H1 (cell line): ENCODE measurements around the gene ACYP1. TPM values are rescaled to one million over a fixed set of nuclear protein-coding genes. Genes with fewer than 3 reads are reported as not detected.

Experiments used
- CTCF ChIA-PET: fragments of 300-600 bp; sonication (Branson Sonifier 250); formaldehyde crosslinking; loops from one replicate; lab custom pipeline; 2021; ENCODE audit not compliant: partially characterized antibody; lab: Charles Lee
- POLR2A ChIA-PET: fragments of 300-600 bp; sonication (Branson Sonifier 250); formaldehyde crosslinking; loops from one replicate; lab custom pipeline; 2021; ENCODE audit warnings: inconsistent platforms; ENCODE audit not compliant: partially characterized antibody; lab: Charles Lee
- DNase-seq, 2 experiments: peaks; one replicate each; pipeline versions ENCODE4 v3.0.0 to v3.0.0-alpha.2; 2010 to 2022; ENCODE audit warnings: low spot score in 2 of 2, low read depth in 1 of 2, mixed read lengths in 1 of 2
- FAIRE-seq: peaks from 2 replicates; lab custom pipeline; 2011; peaks lifted over from hg19 to GRCh38; lab: Jason Lieb, UNC
- H2AFZ ChIP-seq: 2 replicates; pipeline ENCODE4 v1.8.1; 2012; ENCODE audit warnings: low read length, inconsistent platforms
- H2AK5ac ChIP-seq: 2 replicates; pipeline ENCODE4 v1.6.1; 2013; ENCODE audit warnings: low read depth, low read length
- H2BK120ac ChIP-seq: replicated peaks from 2 replicates; pipeline ENCODE3; 2013; ENCODE audit warnings: low read depth, low read length, inconsistent platforms
- H2BK12ac ChIP-seq: 2 replicates; pipeline ENCODE4 v1.6.1; 2013; ENCODE audit warnings: low read depth, low read length
- H2BK15ac ChIP-seq: 2 replicates; pipeline ENCODE4 v1.6.1; 2013; ENCODE audit warnings: low read length
- H2BK20ac ChIP-seq: 2 replicates; pipeline ENCODE4 v1.6.1; 2013; ENCODE audit warnings: low read length
- H2BK5ac ChIP-seq: 2 replicates; pipeline ENCODE4 v1.6.1; 2013; ENCODE audit warnings: low read depth, low read length
- H3K14ac ChIP-seq: 2 replicates; pipeline ENCODE4 v1.6.1; 2013; ENCODE audit warnings: inconsistent platforms; ENCODE audit not compliant: insufficient read length
- H3K18ac ChIP-seq: 2 replicates; pipeline ENCODE4 v1.6.1; 2013; ENCODE audit warnings: low read length; ENCODE audit errors: extremely low read depth
- H3K23ac ChIP-seq: 2 replicates; pipeline ENCODE4 v1.6.1; 2013; ENCODE audit warnings: inconsistent platforms; ENCODE audit not compliant: insufficient read length
- H3K23me2 ChIP-seq: 2 replicates; pipeline ENCODE4 v1.6.1; 2013; ENCODE audit warnings: low read depth, low read length
- H3K27ac ChIP-seq: 2 replicates; pipeline ENCODE4 v1.6.1; 2011; ENCODE audit warnings: low read depth, low read length, inconsistent platforms
- H3K27me3 ChIP-seq, 4 experiments: replicated peaks in 1 of 4; 1 replicate in 1 of 4; 2 replicates in 3 of 4; pipeline versions ENCODE4 v1.6.1 to v1.8.1; 2011 to 2013; ENCODE audit warnings: low read length in 3 of 4, mild to moderate bottlenecking in 3 of 4, inconsistent platforms in 2 of 4, mixed read lengths in 2 of 4, moderate library complexity in 1 of 4; ENCODE audit not compliant: control insufficient read depth in 3 of 4, insufficient read depth in 3 of 4; ENCODE audit errors: extremely low read depth in 1 of 4
- H3K36me3 ChIP-seq, 4 experiments: 2 replicates each; pipeline versions ENCODE4 v1.6.1 to v1.8.1; 2011 to 2013; ENCODE audit warnings: mild to moderate bottlenecking in 4 of 4, low read length in 3 of 4, moderate library complexity in 2 of 4, control low read depth in 1 of 4, inconsistent platforms in 1 of 4; ENCODE audit not compliant: insufficient read depth in 4 of 4, control insufficient read depth in 2 of 4
- H3K4ac ChIP-seq: replicated peaks from 2 replicates; pipeline ENCODE3; 2013; ENCODE audit warnings: low read length, low read depth, mixed read lengths, inconsistent platforms; ENCODE audit not compliant: insufficient read length
- H3K4me1 ChIP-seq, 4 experiments: replicated peaks in 1 of 4; 1 replicate in 1 of 4; 2 replicates in 3 of 4; pipeline versions ENCODE4 v1.6.1 to v1.8.1; 2011 to 2013; ENCODE audit warnings: low read length in 3 of 4, inconsistent platforms in 2 of 4, mixed read lengths in 1 of 4; ENCODE audit not compliant: insufficient read depth in 4 of 4, control insufficient read depth in 3 of 4
- H3K4me2 ChIP-seq, 2 experiments: 2 replicates each; pipeline versions ENCODE4 v1.6.1 to v1.8.1; 2011 to 2013; ENCODE audit warnings: low read depth in 2 of 2, low read length in 2 of 2, control low read depth in 1 of 2, inconsistent platforms in 1 of 2, mild to moderate bottlenecking in 1 of 2; ENCODE audit not compliant: insufficient read depth in 1 of 2
- H3K4me3 ChIP-seq, 4 experiments: fragments of 200-600, 300-600 bp in 1 of 4; sonication (generic), shearing (Covaris generic), sonication (Bioruptor Twin) in 1 of 4; 2 replicates each; pipeline versions ENCODE4 v1.5.1 to v1.8.1; 2011 to 2016; ENCODE audit warnings: low read length in 4 of 4, low read depth in 3 of 4, control low read depth in 2 of 4, inconsistent platforms in 2 of 4, mild to moderate bottlenecking in 2 of 4, mixed read lengths in 1 of 4, moderate library complexity in 1 of 4; ENCODE audit not compliant: insufficient read depth in 2 of 4; ENCODE audit errors: extremely low read depth in 1 of 4
- H3K56ac ChIP-seq: replicated peaks from 2 replicates; pipeline ENCODE3; 2013; ENCODE audit warnings: low read depth, mild to moderate bottlenecking, mixed read lengths, low read length, inconsistent platforms; ENCODE audit not compliant: insufficient read length
- H3K79me1 ChIP-seq: 2 replicates; pipeline ENCODE4 v1.6.1; 2013; ENCODE audit warnings: low read depth, low read length, control low read depth
- H3K79me2 ChIP-seq, 2 experiments: 2 replicates each; pipeline versions ENCODE4 v1.6.1 to v1.8.1; 2012 to 2013; ENCODE audit warnings: low read length in 2 of 2, mild to moderate bottlenecking in 2 of 2, inconsistent platforms in 1 of 2; ENCODE audit not compliant: insufficient read depth in 2 of 2, control insufficient read depth in 1 of 2
- H3K9ac ChIP-seq, 4 experiments: replicated peaks in 1 of 4; 1 replicate in 1 of 4; 2 replicates in 3 of 4; pipeline versions ENCODE4 v1.6.1 to v1.8.1; 2011 to 2013; ENCODE audit warnings: low read depth in 3 of 4, low read length in 3 of 4, control low read depth in 2 of 4, mild to moderate bottlenecking in 2 of 4, moderate library complexity in 2 of 4, inconsistent platforms in 1 of 4; ENCODE audit errors: extremely low read depth in 1 of 4
- H3K9me3 ChIP-seq, 2 experiments: 2 replicates each; pipeline versions ENCODE4 v1.6.1 to v1.8.1; 2012 to 2013; ENCODE audit warnings: mild to moderate bottlenecking in 2 of 2, moderate library complexity in 2 of 2, control low read depth in 1 of 2, inconsistent platforms in 1 of 2, low read depth in 1 of 2, low read length in 1 of 2, mixed read lengths in 1 of 2; ENCODE audit not compliant: insufficient read depth in 2 of 2
- H4K20me1 ChIP-seq, 2 experiments: replicated peaks in 1 of 2; 2 replicates each; pipeline versions ENCODE3 to v1.8.1; 2011 to 2013; ENCODE audit warnings: inconsistent platforms in 2 of 2, low read length in 2 of 2, mild to moderate bottlenecking in 1 of 2; ENCODE audit not compliant: insufficient read depth in 2 of 2, control insufficient read depth in 1 of 2
- H4K5ac ChIP-seq: 2 replicates; pipeline ENCODE4 v1.6.1; 2013; ENCODE audit warnings: low read length, low read depth, mixed read lengths, inconsistent platforms; ENCODE audit not compliant: insufficient read length
- H4K8ac ChIP-seq: 2 replicates; pipeline ENCODE4 v1.8.0; 2013; ENCODE audit warnings: mild to moderate bottlenecking, moderate library complexity, low read length, inconsistent platforms; ENCODE audit not compliant: insufficient read depth; ENCODE audit errors: extremely low read depth
- H4K91ac ChIP-seq: replicated peaks from 2 replicates; pipeline ENCODE3; 2013; ENCODE audit warnings: low read length, mixed read lengths, inconsistent platforms; ENCODE audit not compliant: insufficient read length
- CBX5 ChIP-seq: fragments of 300-800, 300-1000 bp; sonication (generic); IDR thresholded peaks from 2 replicates; pipeline ENCODE4 v1.7.1; 2016; ENCODE audit warnings: antibody characterized with exemption, low read length, low read depth
- CHD2 ChIP-seq: IDR thresholded peaks from 2 replicates; pipeline ENCODE4 v1.6.1; 2012; ENCODE audit warnings: low read length, improper control_type of control experiment
- NRF1 ChIP-seq: IDR thresholded peaks from 2 replicates; pipeline ENCODE4 v1.6.1; 2011; ENCODE audit warnings: mild to moderate bottlenecking, low read depth, low read length, improper control_type of control experiment
- WGBS, 2 experiments: shearing (Covaris generic) in 1 of 2; methylation state at CpG; one replicate each; pipeline versions ENCODE4 v1.1.6 to v1.1.7; 2013 to 2015; ENCODE audit warnings: low lambda C conversion rate in 2 of 2, mixed read lengths in 2 of 2, inconsistent platforms in 1 of 2, low coverage in 1 of 2, missing lambda C conversion rate in 1 of 2; ENCODE audit not compliant: insufficient replicate concordance in 2 of 2, insufficient coverage in 1 of 2, insufficient read length in 1 of 2; ENCODE audit errors: extremely low coverage in 1 of 2, missing lambda C conversion rate in 1 of 2; 5-methylcytosine and 5-hydroxymethylcytosine counted together
- polyA plus RNA-seq, 7 experiments: library from polyadenylated mRNA; depleted of rRNA in 3 of 7; stranded (reverse) in 5 of 7; unstranded in 2 of 7; fragments of >200 nt in 5 of 7; fragments of 200-250 nt in 2 of 7; gene quantifications; 1 replicate in 5 of 7; 2 replicates in 1 of 7; 4 replicates in 1 of 7; pipeline versions ENCODE4 v1.2.1 to v1.2.3, GENCODE V29; 2011 to 2013; ENCODE audit warnings: missing spikeins in 2 of 7, mixed read lengths in 2 of 7
- total RNA-seq: library from RNA; stranded (reverse); fragmentation: NEBNext Ultra II Directional; extraction: Animal tissue kit (Norgen Biotek cat#: 25700); gene quantifications from 2 replicates; pipeline ENCODE4 v1.2.1, GENCODE V29; 2021

The ACYP1 gene
- total and polyA plus RNA-seq, 2 of the 8 experiments (the other 6 are each of a cell fraction or from before 2014, with no cell fraction given), result 22.3 to 24.8 TPM

GRCh38 chr14:75040507-75040906 lies 23.3 kb downstream of the ACYP1 start:
- POLR2A ChIA-PET, result interaction anchor here (1.2 kb wide), 1 partner anchor 15 kb away, joined by 3 read pairs; no protein-coding TSS in a partner anchor

More at GRCh38 chr14:75040507-75040906, 23.3 kb downstream of the ACYP1 start:
- no peak overlapping the region for H3K9ac ChIP-seq
- H2AK5ac ChIP-seq, result no peak overlapping the region
- no peak overlapping the region for H4K5ac ChIP-seq
- no peak overlapping the region for H2BK12ac ChIP-seq
- no peak overlapping the region for H3K4ac ChIP-seq
- H2AFZ ChIP-seq, result no peak overlapping the region
- H2BK15ac ChIP-seq, result no peak overlapping the region
- DNase-seq, result no peak
- no peaks in the 10 kb centered on the region for H3K79me2 ChIP-seq
- no peak overlapping the region for H2BK5ac ChIP-seq
- no peak overlapping the region for H3K27ac ChIP-seq
- no peaks in the 10 kb centered on the region for H3K9me3 ChIP-seq
- no peak overlapping the region for H3K56ac ChIP-seq
- H3K4me2 ChIP-seq, result no peak overlapping the region
- H3K4me3 ChIP-seq, result no peak overlapping the region
- no peak overlapping the region for H3K14ac ChIP-seq
- TF ChIP-seq CBX5 (no peak), NRF1 (no peak), CHD2 (no peak)
- TF ChIP-seq, all 59 proteins: peak for 0
- Histone ChIP-seq H4K20me1 (no peaks in the 10 kb centered on the region), H3K36me3 (peaks cover 0 to 25% (median 1%) of the 10 kb centered on the region in 4 experiments; a peak in 4 of 8 replicates), H3K27me3 (no peaks in the 10 kb centered on the region), H4K8ac (no peak overlapping the region), H3K23ac (no peak overlapping the region), H3K23me2 (no peaks in the 10 kb centered on the region), H4K91ac (no peak overlapping the region), H2BK120ac (no peak overlapping the region), H3K79me1 (no peaks in the 10 kb centered on the region; the same call in 1 of the 2 replicates), H3K4me1 (no peaks in the 10 kb centered on the region), H3K18ac (no peak overlapping the region), H2BK20ac (no peak overlapping the region)
- CTCF ChIA-PET, result interaction anchor here (1.2 to 2.6 kb wide), 2 partner anchors 48 to 51 kb away, joined by 3 to 13 read pairs; no protein-coding TSS in a partner anchor
- no peak for FAIRE-seq
- WGBS, 2 experiments, result 96% methylated on average over 1 of the region's 1 CpG; no CpG with 5 or more reads in 1 of the 2 experiments
